ENCODE data around the gene ACTR2. TPM values are rescaled to one million over a fixed set of nuclear protein-coding genes. Genes with fewer than 3 reads are reported as not detected.

ACTR2 gene
- total and polyA plus RNA-seq, 2 of the 13 experiments (the other 11 are each of a cell fraction or from before 2014, with no cell fraction given): 51.2 to 100 TPM

- TF ChIP-seq ZNF841 (CRISPR knock-in tag; IDR thresholded peaks at IDR 0.05; ENCODE audit: borderline replicate concordance) (no peak), ATF3 (CRISPR knock-in tag; IDR thresholded peaks at IDR 0.05) (peak; percentile 21; the same call in 1 of the 2 replicates), MED8 (CRISPR knock-in tag; IDR thresholded peaks at IDR 0.05; ENCODE audit: insufficient replicate concordance) (no peak), FOXJ3 (CRISPR knock-in tag; IDR thresholded peaks at IDR 0.05; ENCODE audit: borderline replicate concordance) (peak; percentile 69; the same call in 1 of the 2 replicates), SP5 (CRISPR knock-in tag; IDR thresholded peaks at IDR 0.05; ENCODE audit: borderline replicate concordance, low read depth) (peak; percentile 70), TFDP2 (CRISPR knock-in tag; IDR thresholded peaks at IDR 0.05) (no peak; the same call in none of the 2 replicates), ARNTL (CRISPR knock-in tag; IDR thresholded peaks at IDR 0.05) (peak; percentile 29), HMGA1 (CRISPR knock-in tag; conservative IDR thresholded peaks at IDR 0.05) (no peak), MXD3 (CRISPR knock-in tag; IDR thresholded peaks at IDR 0.05) (peak; percentile 86), KLF12 (CRISPR knock-in tag; IDR thresholded peaks at IDR 0.05; ENCODE audit: borderline replicate concordance) (peak; percentile 88; the same call in 1 of the 2 replicates), ZNF747 (CRISPR knock-in tag; IDR thresholded peaks at IDR 0.05; ENCODE audit: borderline replicate concordance) (peak; percentile 75), POLR2G (IDR thresholded peaks at IDR 0.05; ENCODE audit: low read depth, low read length) (peak; percentile 97), THAP11 (CRISPR knock-in tag; IDR thresholded peaks at IDR 0.05) (peak; percentile 85), TARDBP (CRISPR knock-in tag; IDR thresholded peaks at IDR 0.05) (peak; percentile 79), MNT (IDR thresholded peaks at IDR 0.05) (no peak; the same call in 1 of the 2 replicates), ZNF280B (CRISPR knock-in tag; IDR thresholded peaks at IDR 0.05; ENCODE audit: borderline replicate concordance) (peak; percentile 98), IRF9 (CRISPR knock-in tag; IDR thresholded peaks at IDR 0.05; ENCODE audit: borderline replicate concordance) (peak; percentile 75; the same call in 1 of the 2 replicates), PHF5A (CRISPR knock-in tag; IDR thresholded peaks at IDR 0.05; ENCODE audit: low read depth, unreplicated experiment) (peak; percentile 42)
Measured at GRCh38 chr2:65227456-65228262, at the start of gene ACTR2 (continued).

Measured in HepG2 (cell line).